ENCODE data around the gene PPIA.

- no peak for TF ChIP-seq CTCF (IDR thresholded peaks at IDR 0.05; ENCODE audit: low read length)
- TF ChIP-seq EZH2 (IDR thresholded peaks at IDR 0.05; ENCODE audit: borderline replicate concordance, low read length), result no peak
These were observed 20.3 kb upstream of the PPIA start for GRCh38 chr7:44776211-44776610.

All from OCI-LY1 (cell line).